ENCODE results near the gene HUS1B.
A peak's percentile ranks its signal among the peaks of the same experiment; 100 is the strongest.

The HUS1B gene

GRCh38 chr6:679282-679681, 22.4 kb upstream of the HUS1B start:
- peak; percentile 65 for DNase-seq (ENCODE audit: low read depth)
- no peak overlapping the region for H3K4me3 ChIP-seq (ENCODE audit: low read depth, low read length)
- no peak for TF ChIP-seq CTCF (conservative IDR thresholded peaks at IDR 0.05; ENCODE audit: low read depth, low read length)

GRCh38 chr6:678520-678919, 21.6 kb upstream of the HUS1B start:
- no peak for TF ChIP-seq CTCF (conservative IDR thresholded peaks at IDR 0.05; ENCODE audit: low read depth, low read length)
- DNase-seq (ENCODE audit: low read depth), result peak; percentile 59
- H3K4me3 ChIP-seq (ENCODE audit: low read depth, low read length), result no peak overlapping the region

GRCh38 chr6:677919-678318, 21.0 kb upstream of the HUS1B start:
- no peak for DNase-seq (ENCODE audit: low read depth)
- TF ChIP-seq CTCF (conservative IDR thresholded peaks at IDR 0.05; ENCODE audit: low read depth, low read length), result no peak

GRCh38 chr6:674956-675355, 18.1 kb upstream of the HUS1B start:
- DNase-seq (ENCODE audit: low read depth), result no peak
- no peak for TF ChIP-seq CTCF (conservative IDR thresholded peaks at IDR 0.05; ENCODE audit: low read depth, low read length)
- H3K4me3 ChIP-seq (ENCODE audit: low read depth, low read length), result no peak overlapping the region

More at GRCh38 chr6:677919-678318, 21.0 kb upstream of the HUS1B start:
- H3K4me3 ChIP-seq (ENCODE audit: low read depth, low read length), result no peak overlapping the region

GRCh38 chr6:674406-674805, 17.5 kb upstream of the HUS1B start:
- TF ChIP-seq CTCF (conservative IDR thresholded peaks at IDR 0.05; ENCODE audit: low read depth, low read length), result no peak
- no peak for DNase-seq (ENCODE audit: low read depth)
- no peak overlapping the region for H3K4me3 ChIP-seq (ENCODE audit: low read depth, low read length)

- TF ChIP-seq CTCF (conservative IDR thresholded peaks at IDR 0.05; ENCODE audit: low read depth, low read length), result no peak
- no peak for DNase-seq (ENCODE audit: low read depth)
- H3K4me3 ChIP-seq (ENCODE audit: low read depth, low read length), result no peak overlapping the region
These were observed 10.5 kb upstream of the HUS1B start for GRCh38 chr6:667253-667927.

Measured in choroid plexus epithelial cell (primary cell).